ENCODE data around the gene UPF3B. TPM values are rescaled to one million over a fixed set of nuclear protein-coding genes. Genes with fewer than 3 reads are reported as not detected.

UPF3B gene
- total and polyA plus RNA-seq, 9 of the 15 experiments (the other 6 are each of a cell fraction or from before 2014, with no cell fraction given) = 17.6 to 57.0 (median 32.3) TPM

GRCh38 chrX:119871599-119872395, 19.0 kb upstream of the UPF3B start, which contains the start of the genes NDUFA1 and RNF113A (continued):
- TF ChIP-seq NR1H2 (CRISPR knock-in tag; IDR thresholded peaks at IDR 0.05) = no peak
- no peak for TF ChIP-seq ZNF551 (CRISPR knock-in tag; IDR thresholded peaks at IDR 0.05)
- no peak for TF ChIP-seq SAFB2 (IDR thresholded peaks at IDR 0.05; ENCODE audit: borderline replicate concordance, low read depth, low read length, severe bottlenecking)
- no peak for TF ChIP-seq TRIM24 (IDR thresholded peaks at IDR 0.05)
- TF ChIP-seq, protein P1, sequence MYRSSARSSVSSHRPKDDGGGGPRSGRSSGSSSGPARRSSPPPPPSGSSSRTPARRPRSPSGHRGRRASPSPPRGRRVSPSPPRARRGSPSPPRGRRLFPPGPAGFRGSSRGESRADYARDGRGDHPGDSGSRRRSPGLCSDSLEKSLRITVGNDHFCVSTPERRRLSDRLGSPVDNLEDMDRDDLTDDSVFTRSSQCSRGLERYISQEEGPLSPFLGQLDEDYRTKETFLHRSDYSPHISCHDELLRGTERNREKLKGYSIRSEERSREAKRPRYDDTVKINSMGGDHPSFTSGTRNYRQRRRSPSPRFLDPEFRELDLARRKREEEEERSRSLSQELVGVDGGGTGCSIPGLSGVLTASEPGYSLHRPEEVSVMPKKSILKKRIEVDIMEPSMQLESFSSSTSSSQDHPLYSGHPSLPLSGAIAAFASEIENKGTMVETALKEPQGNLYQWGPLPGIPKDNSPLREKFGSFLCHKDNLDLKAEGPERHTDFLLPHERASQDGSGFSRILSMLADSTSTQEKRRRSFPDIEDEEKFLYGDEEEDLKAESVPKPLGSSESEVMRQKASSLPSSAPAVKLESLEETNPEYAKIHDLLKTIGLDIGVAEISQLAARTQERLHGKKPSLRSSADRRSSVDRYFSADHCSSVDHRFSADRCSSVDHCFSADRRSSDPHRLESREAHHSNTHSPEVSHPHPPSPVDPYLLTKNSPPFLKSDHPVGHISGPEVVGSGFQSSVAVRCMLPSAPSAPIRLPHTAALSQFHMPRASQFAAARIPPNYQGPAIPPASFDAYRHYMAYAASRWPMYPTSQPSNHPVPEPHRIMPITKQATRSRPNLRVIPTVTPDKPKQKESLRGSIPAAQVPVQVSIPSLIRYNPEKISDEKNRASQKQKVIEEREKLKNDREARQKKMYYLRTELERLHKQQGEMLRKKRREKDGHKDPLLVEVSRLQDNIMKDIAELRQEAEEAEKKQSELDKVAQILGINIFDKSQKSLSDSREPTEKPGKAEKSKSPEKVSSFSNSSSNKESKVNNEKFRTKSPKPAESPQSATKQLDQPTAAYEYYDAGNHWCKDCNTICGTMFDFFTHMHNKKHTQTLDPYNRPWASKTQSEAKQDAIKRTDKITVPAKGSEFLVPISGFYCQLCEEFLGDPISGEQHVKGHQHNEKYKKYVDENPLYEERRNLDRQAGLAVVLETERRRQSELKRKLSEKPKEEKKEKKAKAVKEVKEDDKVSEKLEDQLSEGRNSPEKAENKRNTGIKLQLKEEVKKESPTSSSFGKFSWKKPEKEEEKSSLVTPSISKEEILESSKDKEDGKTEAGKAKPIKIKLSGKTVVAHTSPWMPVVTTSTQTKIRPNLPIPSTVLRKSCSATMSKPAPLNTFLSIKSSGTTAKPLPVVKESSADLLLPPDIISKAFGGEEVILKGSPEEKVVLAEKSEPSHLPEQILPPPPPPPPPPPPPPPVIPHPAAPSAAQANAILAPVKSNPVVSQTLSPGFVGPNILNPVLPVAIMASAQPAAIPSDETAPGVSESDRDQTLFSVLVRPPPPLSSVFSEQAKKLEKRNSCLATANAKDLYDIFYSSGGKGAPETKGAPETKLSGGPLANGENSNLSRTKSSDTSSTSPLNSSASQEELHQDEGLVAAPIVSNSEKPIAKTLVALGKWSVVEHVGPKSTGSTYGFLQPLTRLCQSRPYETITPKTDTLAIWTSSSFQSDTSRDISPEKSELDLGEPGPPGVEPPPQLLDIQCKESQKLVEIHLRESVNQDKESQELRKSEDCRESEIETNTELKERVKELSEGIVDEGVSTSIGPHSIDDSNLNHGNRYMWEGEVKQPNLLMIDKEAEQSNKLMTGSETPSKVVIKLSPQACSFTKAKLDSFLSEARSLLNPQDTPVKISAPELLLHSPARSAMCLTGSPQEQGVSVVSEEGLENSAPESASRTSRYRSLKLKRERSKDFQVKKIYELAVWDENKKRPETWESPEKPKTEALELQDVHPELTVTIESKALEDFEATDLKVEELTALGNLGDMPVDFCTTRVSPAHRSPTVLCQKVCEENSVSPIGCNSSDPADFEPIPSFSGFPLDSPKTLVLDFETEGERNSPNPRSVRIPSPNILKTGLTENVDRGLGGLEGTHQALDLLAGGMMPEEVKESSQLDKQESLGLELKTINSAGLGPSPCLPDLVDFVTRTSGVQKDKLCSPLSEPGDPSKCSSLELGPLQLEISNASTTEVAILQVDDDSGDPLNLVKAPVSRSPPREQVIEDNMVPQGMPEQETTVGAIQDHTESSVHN (IDR thresholded peaks at IDR 0.05; ENCODE audit: borderline replicate concordance in 1 of 2, low read depth in 1 of 2) = no peak
- no peak for TF ChIP-seq BCL6 (CRISPR knock-in tag; IDR thresholded peaks at IDR 0.05)
- no peak for TF ChIP-seq SMARCA5 (IDR thresholded peaks at IDR 0.05)
- TF ChIP-seq MTA3 (IDR thresholded peaks at IDR 0.05; ENCODE audit: borderline replicate concordance) = peak; percentile 97
- no peak for TF ChIP-seq TCF7 (IDR thresholded peaks at IDR 0.05; ENCODE audit: borderline replicate concordance)
- TF ChIP-seq HINFP (tag; conservative IDR thresholded peaks at IDR 0.05; ENCODE audit: low read depth) = no peak
- TF ChIP-seq HBP1 (CRISPR knock-in tag; IDR thresholded peaks at IDR 0.05) = no peak
- TF ChIP-seq CXXC5 (CRISPR knock-in tag; IDR thresholded peaks at IDR 0.05) = peak; percentile 89
- no peak for TF ChIP-seq ZSCAN32 (CRISPR knock-in tag; IDR thresholded peaks at IDR 0.05)
- no peak for TF ChIP-seq PRMT5 (CRISPR knock-in tag; IDR thresholded peaks at IDR 0.05)
- TF ChIP-seq RNF2 (IDR thresholded peaks at IDR 0.05) = no peak
- TF ChIP-seq IRF9 (tag; IDR thresholded peaks at IDR 0.05) = no peak
- TF ChIP-seq SMAD4 (CRISPR knock-in tag; conservative IDR thresholded peaks at IDR 0.05) = no peak
